SK-N-SH treated with all-trans-retinoic acid at 6 μM for 48 hours (cell line): ENCODE data around the gene C5orf22.
A peak's percentile ranks its signal among the peaks of the same experiment; 100 is the strongest.

Source experiments
- ATAC-seq: fragments of 200-7000 bp; cut with Tn5 transposase; 3 replicates; pipeline ENCODE4 v1.9.1; 2020; ENCODE audit warnings: mild to moderate bottlenecking, moderate library complexity
- CREB5 ChIP-seq: fragments of 250-450 bp; sonication (Bioruptor Pico); IDR thresholded peaks from 2 replicates; pipeline ENCODE4 v1.5.1; 2020; ENCODE audit warnings: low read depth, mild to moderate bottlenecking, moderate library complexity
- CSDC2 ChIP-seq: fragments of 250-450 bp; sonication (Bioruptor Pico); IDR thresholded peaks from 2 replicates; pipeline ENCODE4 v1.5.0; 2020; ENCODE audit warnings: mild to moderate bottlenecking, moderate library complexity
- ESRRG ChIP-seq: fragments of 250-450 bp; sonication (Bioruptor Pico); IDR thresholded peaks from 2 replicates; pipeline ENCODE4 v1.6.1; 2021; ENCODE audit warnings: mild to moderate bottlenecking
- GLIS3 ChIP-seq: fragments of 250-450 bp; sonication (Bioruptor Pico); IDR thresholded peaks from 2 replicates; pipeline ENCODE4 v1.5.0; 2020; ENCODE audit warnings: mild to moderate bottlenecking, moderate library complexity
- ISL1 ChIP-seq: fragments of 250-450 bp; sonication (Bioruptor Pico); IDR thresholded peaks from 2 replicates; pipeline ENCODE4 v2.1.2; 2022; ENCODE audit warnings: mild to moderate bottlenecking, moderate library complexity
- OSR1 ChIP-seq: fragments of 250-450 bp; sonication (Bioruptor Pico); IDR thresholded peaks from 2 replicates; pipeline ENCODE4 v1.8.0; 2022; ENCODE audit warnings: moderate library complexity, mild to moderate bottlenecking, inconsistent platforms
- POU6F1 ChIP-seq: fragments of 250-450 bp; sonication (Bioruptor Pico); IDR thresholded peaks from 2 replicates; pipeline ENCODE4 v1.8.0; 2021; ENCODE audit warnings: low read depth, mild to moderate bottlenecking, moderate library complexity, borderline replicate concordance
- PPARA ChIP-seq: fragments of 250-450 bp; sonication (Bioruptor Pico); IDR thresholded peaks from 2 replicates; pipeline ENCODE4 v1.5.0; 2020; ENCODE audit warnings: mild to moderate bottlenecking, borderline replicate concordance
- RARB ChIP-seq: fragments of 250-450 bp; sonication (Bioruptor Pico); IDR thresholded peaks from 2 replicates; pipeline ENCODE4 v1.8.0; 2021; ENCODE audit warnings: mild to moderate bottlenecking, moderate library complexity
- SNAI2 ChIP-seq: fragments of 250-450 bp; sonication (Bioruptor Pico); IDR thresholded peaks from 2 replicates; pipeline ENCODE4 v1.5.0; 2020; ENCODE audit warnings: mild to moderate bottlenecking, moderate library complexity
- TOX ChIP-seq: fragments of 250-450 bp; sonication (Bioruptor Pico); IDR thresholded peaks from 2 replicates; pipeline ENCODE4 v1.8.0; 2021; ENCODE audit warnings: mild to moderate bottlenecking, moderate library complexity, borderline replicate concordance
- ZC3H10 ChIP-seq: fragments of 250-450 bp; sonication (Bioruptor Pico); IDR thresholded peaks from 2 replicates; pipeline ENCODE4 v1.5.1; 2021; ENCODE audit warnings: mild to moderate bottlenecking, moderate library complexity
- ZFP3 ChIP-seq: fragments of 250-450 bp; sonication (Bioruptor Pico); IDR thresholded peaks from 2 replicates; pipeline ENCODE4 v1.5.0; 2020; ENCODE audit warnings: mild to moderate bottlenecking, moderate library complexity
- ZFP30 ChIP-seq: fragments of 450-650 bp; formaldehyde crosslinking; IDR thresholded peaks from 2 replicates; pipeline ENCODE4 v1.5.0; 2022; ENCODE audit warnings: mild to moderate bottlenecking, moderate library complexity
- ZNF565 ChIP-seq: fragments of 450-650 bp; formaldehyde crosslinking; conservative IDR thresholded peaks from 2 replicates; pipeline ENCODE4 v1.5.0; 2020; ENCODE audit warnings: low read depth, mild to moderate bottlenecking, moderate library complexity
- ZNF70 ChIP-seq: fragments of 450-650 bp; formaldehyde crosslinking; IDR thresholded peaks from 2 replicates; pipeline ENCODE4 v1.5.0; 2020; ENCODE audit warnings: mild to moderate bottlenecking, moderate library complexity
- ZNF8 ChIP-seq: fragments of 450-650 bp; formaldehyde crosslinking; IDR thresholded peaks from 2 replicates; pipeline ENCODE4 v1.5.0; 2020; ENCODE audit warnings: mild to moderate bottlenecking, moderate library complexity
- TF ChIP-seq, protein P1 (sequence below): fragments of 250-450 bp; sonication (Bioruptor Pico); IDR thresholded peaks from 2 replicates; pipeline ENCODE4 v1.5.0; 2020; ENCODE audit warnings: mild to moderate bottlenecking, moderate library complexity
- TF ChIP-seq, protein P2 (sequence below): fragments of 250-450 bp; sonication (Bioruptor Pico); IDR thresholded peaks from 2 replicates; pipeline ENCODE4 v1.5.1; 2021; ENCODE audit warnings: mild to moderate bottlenecking, moderate library complexity

C5orf22 gene

GRCh38 chr5:31523041-31523440, 9.1 kb upstream of the C5orf22 start:
- ATAC-seq, result no peak
- no peak for TF ChIP-seq OSR1 (CRISPR knock-in tag)
- TF ChIP-seq, protein P1, sequence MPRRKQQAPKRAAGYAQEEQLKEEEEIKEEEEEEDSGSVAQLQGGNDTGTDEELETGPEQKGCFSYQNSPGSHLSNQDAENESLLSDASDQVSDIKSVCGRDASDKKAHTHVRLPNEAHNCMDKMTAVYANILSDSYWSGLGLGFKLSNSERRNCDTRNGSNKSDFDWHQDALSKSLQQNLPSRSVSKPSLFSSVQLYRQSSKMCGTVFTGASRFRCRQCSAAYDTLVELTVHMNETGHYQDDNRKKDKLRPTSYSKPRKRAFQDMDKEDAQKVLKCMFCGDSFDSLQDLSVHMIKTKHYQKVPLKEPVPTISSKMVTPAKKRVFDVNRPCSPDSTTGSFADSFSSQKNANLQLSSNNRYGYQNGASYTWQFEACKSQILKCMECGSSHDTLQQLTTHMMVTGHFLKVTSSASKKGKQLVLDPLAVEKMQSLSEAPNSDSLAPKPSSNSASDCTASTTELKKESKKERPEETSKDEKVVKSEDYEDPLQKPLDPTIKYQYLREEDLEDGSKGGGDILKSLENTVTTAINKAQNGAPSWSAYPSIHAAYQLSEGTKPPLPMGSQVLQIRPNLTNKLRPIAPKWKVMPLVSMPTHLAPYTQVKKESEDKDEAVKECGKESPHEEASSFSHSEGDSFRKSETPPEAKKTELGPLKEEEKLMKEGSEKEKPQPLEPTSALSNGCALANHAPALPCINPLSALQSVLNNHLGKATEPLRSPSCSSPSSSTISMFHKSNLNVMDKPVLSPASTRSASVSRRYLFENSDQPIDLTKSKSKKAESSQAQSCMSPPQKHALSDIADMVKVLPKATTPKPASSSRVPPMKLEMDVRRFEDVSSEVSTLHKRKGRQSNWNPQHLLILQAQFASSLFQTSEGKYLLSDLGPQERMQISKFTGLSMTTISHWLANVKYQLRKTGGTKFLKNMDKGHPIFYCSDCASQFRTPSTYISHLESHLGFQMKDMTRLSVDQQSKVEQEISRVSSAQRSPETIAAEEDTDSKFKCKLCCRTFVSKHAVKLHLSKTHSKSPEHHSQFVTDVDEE (CRISPR knock-in tag), result no peak
- TF ChIP-seq ZNF565, result no peak
- no peak for TF ChIP-seq CREB5 (CRISPR knock-in tag)
- TF ChIP-seq ZC3H10 (CRISPR knock-in tag), result no peak
- no peak for TF ChIP-seq CSDC2 (CRISPR knock-in tag)
- TF ChIP-seq, protein P2, sequence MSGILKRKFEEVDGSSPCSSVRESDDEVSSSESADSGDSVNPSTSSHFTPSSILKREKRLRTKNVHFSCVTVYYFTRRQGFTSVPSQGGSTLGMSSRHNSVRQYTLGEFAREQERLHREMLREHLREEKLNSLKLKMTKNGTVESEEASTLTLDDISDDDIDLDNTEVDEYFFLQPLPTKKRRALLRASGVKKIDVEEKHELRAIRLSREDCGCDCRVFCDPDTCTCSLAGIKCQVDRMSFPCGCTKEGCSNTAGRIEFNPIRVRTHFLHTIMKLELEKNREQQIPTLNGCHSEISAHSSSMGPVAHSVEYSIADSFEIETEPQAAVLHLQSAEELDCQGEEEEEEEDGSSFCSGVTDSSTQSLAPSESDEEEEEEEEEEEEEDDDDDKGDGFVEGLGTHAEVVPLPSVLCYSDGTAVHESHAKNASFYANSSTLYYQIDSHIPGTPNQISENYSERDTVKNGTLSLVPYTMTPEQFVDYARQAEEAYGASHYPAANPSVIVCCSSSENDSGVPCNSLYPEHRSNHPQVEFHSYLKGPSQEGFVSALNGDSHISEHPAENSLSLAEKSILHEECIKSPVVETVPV (CRISPR knock-in tag), result no peak
- no peak for TF ChIP-seq ZNF70 (CRISPR knock-in tag)
- TF ChIP-seq PPARA (CRISPR knock-in tag), result no peak
- TF ChIP-seq ISL1, result no peak
- no peak for TF ChIP-seq ZFP3 (CRISPR knock-in tag)
- no peak for TF ChIP-seq ESRRG
- TF ChIP-seq GLIS3, result no peak

DNA sequence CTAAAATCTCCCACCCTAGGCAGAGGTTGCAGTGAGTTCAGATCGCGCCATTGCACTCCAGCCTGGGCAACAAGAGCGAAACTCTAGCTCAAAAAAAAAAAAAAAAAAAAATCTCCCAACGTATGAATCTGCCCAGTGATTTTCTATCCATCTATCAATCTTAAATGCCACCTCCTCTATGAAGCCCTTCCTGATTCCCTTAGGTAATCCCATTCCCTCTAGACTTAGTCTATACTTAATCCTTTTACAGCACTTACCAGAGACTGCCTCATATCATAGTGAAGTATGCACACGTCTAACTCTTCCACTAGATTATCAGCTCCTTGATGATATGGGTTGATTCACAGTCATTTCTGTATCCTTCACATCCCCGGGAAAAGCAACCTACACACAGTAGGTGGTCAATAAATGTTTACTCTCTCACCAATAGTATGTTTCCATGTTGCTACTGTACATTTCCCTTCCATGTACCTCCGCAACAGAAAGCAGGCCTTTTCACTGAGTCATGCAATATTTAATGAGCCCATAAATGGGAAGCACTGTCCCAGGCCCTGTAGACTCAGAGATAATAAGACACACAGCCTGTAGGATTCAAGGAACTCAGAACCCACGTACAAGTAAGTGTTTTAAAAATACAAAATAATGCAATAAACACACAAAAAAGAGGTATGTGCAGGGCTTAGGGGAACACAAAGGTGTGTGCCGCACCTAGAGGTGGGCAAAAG, 1.4 kb upstream of the C5orf22 start:
- ATAC-seq, result no peak
- TF ChIP-seq SNAI2 (CRISPR knock-in tag), result no peak
- TF ChIP-seq CREB5 (CRISPR knock-in tag), result no peak
- TF ChIP-seq OSR1 (CRISPR knock-in tag), result no peak
- no peak for TF ChIP-seq ZFP30 (CRISPR knock-in tag)
- TF ChIP-seq GLIS3, result no peak
- TF ChIP-seq CSDC2 (CRISPR knock-in tag), result no peak

DNA sequence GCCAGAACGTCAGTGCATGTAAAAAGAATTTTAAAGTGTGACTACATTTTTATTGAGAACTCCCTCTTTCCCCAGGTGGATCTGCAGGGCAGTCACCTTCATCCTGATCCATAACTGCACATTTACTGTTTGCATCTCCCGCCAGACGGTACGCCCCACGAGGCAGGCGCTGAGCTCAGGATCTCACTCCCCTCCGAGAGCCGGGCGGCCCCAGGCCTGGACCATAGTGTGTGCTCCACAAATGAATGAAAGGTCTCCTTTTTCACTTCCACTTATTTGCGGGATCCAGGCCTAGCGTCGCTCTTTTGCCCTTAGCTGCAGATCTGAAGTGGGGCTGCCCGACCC, 586 bp upstream of the C5orf22 start:
- TF ChIP-seq OSR1 (CRISPR knock-in tag), result no peak
- 0 out of 2 replicates have a peak, but pooled peaks have one; percentile 19 for TF ChIP-seq ZNF8 (CRISPR knock-in tag)
- TF ChIP-seq, protein P1 (CRISPR knock-in tag), result no peak
- ATAC-seq, result peak; percentile 65

GRCh38 chr5:31534527-31535046, 2.5 kb downstream of the C5orf22 start:
- no peak for ATAC-seq
- TF ChIP-seq SNAI2 (CRISPR knock-in tag) (no peak), ZNF8 (CRISPR knock-in tag) (no peak), ZNF565 (no peak), CREB5 (CRISPR knock-in tag) (no peak), CSDC2 (CRISPR knock-in tag) (no peak), RARB (no peak), ESRRG (no peak), PPARA (CRISPR knock-in tag) (no peak), ZNF70 (CRISPR knock-in tag) (no peak), GLIS3 (no peak), ZFP3 (CRISPR knock-in tag) (no peak), POU6F1 (no peak), TOX (CRISPR knock-in tag) (no peak), ISL1 (no peak)
- TF ChIP-seq, protein P2 (CRISPR knock-in tag), result no peak
